ENCODE measurements around the gene CLEC18A. TPM values are rescaled to one million over a fixed set of nuclear protein-coding genes. Genes with fewer than 3 reads are reported as not detected.
"Not testable (repeated sequence)": the region's sequence is repeated elsewhere in the genome, so short reads cannot be mapped to it uniquely, and the experiment has no call there.

CLEC18A gene
- total RNA-seq, 1 experiment from 2014 or later = 0.46 TPM

DNA sequence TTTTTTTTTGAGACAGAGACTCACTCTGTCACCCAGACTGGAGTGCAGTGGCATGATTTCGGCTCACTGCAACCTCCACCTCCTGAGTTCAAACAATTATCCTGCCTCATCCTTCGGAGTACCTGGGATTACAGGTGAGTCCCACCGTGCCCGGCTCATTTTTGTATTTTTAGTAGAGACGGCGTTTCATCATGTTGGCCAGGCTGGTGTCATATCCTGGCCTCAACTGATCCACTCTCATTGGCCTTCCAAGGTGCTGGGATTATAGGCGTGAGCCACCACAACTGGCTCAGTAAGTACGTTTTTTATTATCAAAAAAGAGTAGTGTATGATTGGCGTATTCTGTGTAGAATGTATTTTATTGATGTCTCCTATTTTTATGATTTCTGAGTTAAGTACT, 48.7 kb downstream of the CLEC18A start:
- H3K27me3 ChIP-seq (ENCODE audit: control insufficient read depth, insufficient read depth, low read length); H3K27ac ChIP-seq (ENCODE audit: low read length); DNase-seq (ENCODE audit: low read depth, low spot score); in situ Hi-C loops (cut with HindIII; ENCODE audit: low pct_unique_long_range_greater_than_20kb, low sequenced_read_pairs); H3K9me3 ChIP-seq (ENCODE audit: control insufficient read depth, insufficient read depth, low read depth, low read length); H3K36me3 ChIP-seq (ENCODE audit: control insufficient read depth, insufficient read depth, low read length); CTCF ChIA-PET; H3K4me3 ChIP-seq (ENCODE audit: low read depth in 2 of 2, low read length in 2 of 2); POLR2A ChIA-PET; BruUV-seq (replicated peaks); ATAC-seq; H3K4me1 ChIP-seq (ENCODE audit: control insufficient read depth, insufficient read depth, low read length); intact Hi-C loops (cut with micrococcal nuclease; ENCODE audit: unreplicated experiment): not testable (repeated sequence)

DNA sequence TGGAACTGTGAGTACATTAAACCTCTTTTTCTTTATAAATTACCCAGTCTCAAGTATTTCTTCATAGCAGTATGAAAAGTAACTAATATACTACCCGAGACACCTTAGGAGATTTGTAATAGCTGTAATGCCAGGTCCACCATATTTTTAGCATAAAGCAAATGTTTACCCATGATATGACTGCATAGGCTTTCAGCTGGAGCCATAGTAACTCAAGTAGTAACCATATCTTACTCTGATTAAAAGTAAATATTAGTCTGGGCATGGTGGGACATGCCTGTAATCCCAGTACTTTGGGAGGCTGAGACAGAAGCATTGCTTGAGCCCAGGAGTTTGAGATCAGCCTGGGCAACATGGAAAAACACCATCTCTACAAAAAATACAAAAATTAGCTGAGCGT, 52.4 kb downstream of the CLEC18A start:
- BruUV-seq (replicated peaks); H3K36me3 ChIP-seq (ENCODE audit: control insufficient read depth, insufficient read depth, low read length); H3K27ac ChIP-seq (ENCODE audit: low read length); H3K27me3 ChIP-seq (ENCODE audit: control insufficient read depth, insufficient read depth, low read length); H3K9me3 ChIP-seq (ENCODE audit: control insufficient read depth, insufficient read depth, low read depth, low read length); intact Hi-C loops (cut with micrococcal nuclease; ENCODE audit: unreplicated experiment); POLR2A ChIA-PET; CTCF ChIA-PET; in situ Hi-C loops (cut with HindIII; ENCODE audit: low pct_unique_long_range_greater_than_20kb, low sequenced_read_pairs); H3K4me3 ChIP-seq (ENCODE audit: low read depth in 2 of 2, low read length in 2 of 2); ATAC-seq; H3K4me1 ChIP-seq (ENCODE audit: control insufficient read depth, insufficient read depth, low read length); DNase-seq (ENCODE audit: low read depth, low spot score): not testable (repeated sequence)

DNA sequence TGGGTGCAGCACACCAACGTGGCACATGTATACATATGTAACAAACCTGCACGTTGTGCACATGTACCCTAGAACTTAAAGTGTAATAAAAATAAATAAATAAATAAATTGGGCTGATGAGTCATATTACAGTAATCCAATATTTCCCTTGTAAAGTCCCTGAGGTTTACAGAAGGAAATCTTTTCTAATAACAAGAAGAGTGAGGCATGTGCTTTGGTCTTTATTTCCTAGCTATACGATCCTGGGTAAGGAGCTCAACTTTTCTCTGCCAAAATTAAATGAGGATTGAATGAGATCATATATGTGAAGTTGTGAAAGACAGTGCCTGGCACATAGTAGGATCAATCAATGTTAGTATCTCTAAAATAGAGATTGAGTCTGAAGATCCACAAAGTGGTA, 57.5 kb downstream of the CLEC18A start:
- H3K4me3 ChIP-seq (ENCODE audit: low read depth in 2 of 2, low read length in 2 of 2); H3K36me3 ChIP-seq (ENCODE audit: control insufficient read depth, insufficient read depth, low read length); POLR2A ChIA-PET; H3K9me3 ChIP-seq (ENCODE audit: control insufficient read depth, insufficient read depth, low read depth, low read length); H3K27ac ChIP-seq (ENCODE audit: low read length); DNase-seq (ENCODE audit: low read depth, low spot score); CTCF ChIA-PET; ATAC-seq; H3K4me1 ChIP-seq (ENCODE audit: control insufficient read depth, insufficient read depth, low read length); H3K27me3 ChIP-seq (ENCODE audit: control insufficient read depth, insufficient read depth, low read length); intact Hi-C loops (cut with micrococcal nuclease; ENCODE audit: unreplicated experiment); BruUV-seq (replicated peaks); in situ Hi-C loops (cut with HindIII; ENCODE audit: low pct_unique_long_range_greater_than_20kb, low sequenced_read_pairs): not testable (repeated sequence)

DNA sequence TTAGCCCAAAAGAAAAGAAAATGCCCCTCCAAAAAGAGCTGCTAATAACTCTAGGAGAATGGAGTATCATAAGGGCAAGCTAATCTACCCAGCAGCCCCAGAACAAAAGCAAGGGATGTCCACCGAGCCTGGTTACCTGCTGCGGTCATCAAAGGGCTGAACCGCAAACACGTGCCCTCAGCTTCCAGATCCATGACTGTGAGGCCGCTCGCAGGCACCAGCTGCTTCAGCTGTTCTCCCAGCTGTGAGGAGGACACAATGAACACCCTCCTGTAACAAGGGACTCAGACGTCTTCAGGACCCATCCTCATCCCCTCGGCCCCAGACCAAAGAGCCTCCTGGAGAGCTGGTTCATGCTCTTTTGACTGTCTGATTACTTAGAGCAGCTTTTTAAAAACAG, 59.5 kb downstream of the CLEC18A start:
- not testable (repeated sequence) for ATAC-seq; H3K9me3 ChIP-seq (ENCODE audit: control insufficient read depth, insufficient read depth, low read depth, low read length)

DNA sequence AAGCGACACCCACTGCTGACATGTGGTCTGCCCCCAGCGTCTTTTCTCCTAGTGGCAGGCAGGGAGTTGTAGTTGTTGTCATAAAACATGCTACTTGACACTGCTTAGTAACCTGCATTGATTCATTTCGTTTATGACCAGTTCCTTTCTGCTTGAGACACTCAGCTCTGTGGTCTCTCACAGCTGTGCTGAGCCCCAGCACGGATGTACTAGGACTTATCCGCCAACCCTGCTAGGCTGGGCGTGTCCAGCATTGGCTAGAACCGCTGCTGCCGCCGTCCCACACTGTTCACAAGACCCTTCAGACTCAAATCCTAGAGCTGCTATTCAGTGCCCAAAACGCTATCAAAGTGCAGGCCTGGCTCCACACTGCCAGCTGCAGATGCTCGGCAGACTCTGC, 60.0 kb downstream of the CLEC18A start:
- H3K27me3 ChIP-seq (ENCODE audit: control insufficient read depth, insufficient read depth, low read length); intact Hi-C loops (cut with micrococcal nuclease; ENCODE audit: unreplicated experiment); POLR2A ChIA-PET; H3K9me3 ChIP-seq (ENCODE audit: control insufficient read depth, insufficient read depth, low read depth, low read length); H3K4me3 ChIP-seq (ENCODE audit: low read depth in 2 of 2, low read length in 2 of 2); H3K4me1 ChIP-seq (ENCODE audit: control insufficient read depth, insufficient read depth, low read length); H3K36me3 ChIP-seq (ENCODE audit: control insufficient read depth, insufficient read depth, low read length); CTCF ChIA-PET; in situ Hi-C loops (cut with HindIII; ENCODE audit: low pct_unique_long_range_greater_than_20kb, low sequenced_read_pairs); BruUV-seq (replicated peaks); H3K27ac ChIP-seq (ENCODE audit: low read length); DNase-seq (ENCODE audit: low read depth, low spot score): not testable (repeated sequence)
- ATAC-seq = peak; percentile 62

More for the DNA sequence above, 59.5 kb downstream of the CLEC18A start:
- CTCF ChIA-PET; BruUV-seq (replicated peaks); H3K4me3 ChIP-seq (ENCODE audit: low read depth in 2 of 2, low read length in 2 of 2); POLR2A ChIA-PET; H3K36me3 ChIP-seq (ENCODE audit: control insufficient read depth, insufficient read depth, low read length); H3K27ac ChIP-seq (ENCODE audit: low read length); in situ Hi-C loops (cut with HindIII; ENCODE audit: low pct_unique_long_range_greater_than_20kb, low sequenced_read_pairs); DNase-seq (ENCODE audit: low read depth, low spot score); intact Hi-C loops (cut with micrococcal nuclease; ENCODE audit: unreplicated experiment); H3K4me1 ChIP-seq (ENCODE audit: control insufficient read depth, insufficient read depth, low read length); H3K27me3 ChIP-seq (ENCODE audit: control insufficient read depth, insufficient read depth, low read length): not testable (repeated sequence)

DNA sequence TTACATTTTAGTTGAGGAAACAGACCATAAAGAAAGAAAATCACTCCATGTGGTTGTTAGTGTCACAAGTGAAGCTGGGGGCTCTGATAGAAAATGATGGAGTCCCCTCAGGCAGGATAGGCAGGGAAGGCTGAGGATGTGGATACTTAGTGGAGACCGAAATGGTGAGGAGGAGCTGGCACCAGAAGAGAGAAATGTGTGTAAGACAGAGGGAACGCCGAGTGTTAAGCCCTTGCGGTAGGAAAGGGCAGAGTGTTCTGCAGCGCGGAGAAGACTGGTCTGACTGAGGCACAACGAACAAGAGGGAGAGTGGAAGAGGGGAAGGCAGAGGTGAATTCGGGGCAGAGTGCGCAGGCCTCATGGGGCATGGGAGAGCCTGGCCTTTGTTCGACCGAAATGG, 61.2 kb downstream of the CLEC18A start:
- H3K36me3 ChIP-seq (ENCODE audit: control insufficient read depth, insufficient read depth, low read length); CTCF ChIA-PET; H3K27me3 ChIP-seq (ENCODE audit: control insufficient read depth, insufficient read depth, low read length); H3K4me1 ChIP-seq (ENCODE audit: control insufficient read depth, insufficient read depth, low read length); H3K9me3 ChIP-seq (ENCODE audit: control insufficient read depth, insufficient read depth, low read depth, low read length); ATAC-seq; H3K27ac ChIP-seq (ENCODE audit: low read length); BruUV-seq (replicated peaks); H3K4me3 ChIP-seq (ENCODE audit: low read depth in 2 of 2, low read length in 2 of 2); DNase-seq (ENCODE audit: low read depth, low spot score); in situ Hi-C loops (cut with HindIII; ENCODE audit: low pct_unique_long_range_greater_than_20kb, low sequenced_read_pairs); intact Hi-C loops (cut with micrococcal nuclease; ENCODE audit: unreplicated experiment): not testable (repeated sequence)
- POLR2A ChIA-PET = interaction anchor here (0.6 kb wide), 1 partner anchor 43 kb away, joined by 5 read pairs; no protein-coding TSS in a partner anchor

DNA sequence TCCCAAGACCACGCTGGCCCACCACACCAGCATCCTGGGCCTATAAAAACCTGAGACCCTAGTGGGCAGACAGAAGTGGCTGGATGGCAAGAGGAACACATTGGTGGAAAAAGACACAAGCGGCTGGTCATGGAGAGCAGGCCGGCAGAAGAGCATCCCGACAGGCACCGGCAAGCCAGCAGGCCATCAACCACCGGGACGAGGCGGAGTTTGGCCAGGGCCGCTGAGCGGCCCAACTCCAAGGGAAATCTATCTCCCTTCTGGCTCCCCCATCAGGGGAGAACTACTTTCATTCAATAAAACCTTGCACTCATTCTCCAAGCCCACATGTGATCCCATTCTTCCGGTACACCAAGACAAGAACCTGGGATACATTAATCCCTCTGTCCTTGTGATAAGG, 61.8 kb downstream of the CLEC18A start:
- H3K4me3 ChIP-seq (ENCODE audit: low read depth in 2 of 2, low read length in 2 of 2); CTCF ChIA-PET; H3K9me3 ChIP-seq (ENCODE audit: control insufficient read depth, insufficient read depth, low read depth, low read length); in situ Hi-C loops (cut with HindIII; ENCODE audit: low pct_unique_long_range_greater_than_20kb, low sequenced_read_pairs); H3K36me3 ChIP-seq (ENCODE audit: control insufficient read depth, insufficient read depth, low read length); POLR2A ChIA-PET; intact Hi-C loops (cut with micrococcal nuclease; ENCODE audit: unreplicated experiment); H3K27me3 ChIP-seq (ENCODE audit: control insufficient read depth, insufficient read depth, low read length); H3K27ac ChIP-seq (ENCODE audit: low read length); ATAC-seq; DNase-seq (ENCODE audit: low read depth, low spot score); BruUV-seq (replicated peaks); H3K4me1 ChIP-seq (ENCODE audit: control insufficient read depth, insufficient read depth, low read length): not testable (repeated sequence)
